HG03558 (cell line): ENCODE measurements around the gene TMEM18.
A peak's percentile ranks its signal among the peaks of the same experiment; 100 is the strongest.
"Not testable (repeated sequence)": the region's sequence is repeated elsewhere in the genome, so short reads cannot be mapped to it uniquely, and the experiment has no call there.

ENCODE experiments used
- ATAC-seq: cut with Tn5 transposase; IDR thresholded peaks from one replicate; pipeline ENCODE4 v1.9.1; 2021; ENCODE audit warnings: moderate number of reproducible peaks; ENCODE audit not compliant: unreplicated experiment; ENCODE audit errors: extremely low read depth

Gene TMEM18

DNA sequence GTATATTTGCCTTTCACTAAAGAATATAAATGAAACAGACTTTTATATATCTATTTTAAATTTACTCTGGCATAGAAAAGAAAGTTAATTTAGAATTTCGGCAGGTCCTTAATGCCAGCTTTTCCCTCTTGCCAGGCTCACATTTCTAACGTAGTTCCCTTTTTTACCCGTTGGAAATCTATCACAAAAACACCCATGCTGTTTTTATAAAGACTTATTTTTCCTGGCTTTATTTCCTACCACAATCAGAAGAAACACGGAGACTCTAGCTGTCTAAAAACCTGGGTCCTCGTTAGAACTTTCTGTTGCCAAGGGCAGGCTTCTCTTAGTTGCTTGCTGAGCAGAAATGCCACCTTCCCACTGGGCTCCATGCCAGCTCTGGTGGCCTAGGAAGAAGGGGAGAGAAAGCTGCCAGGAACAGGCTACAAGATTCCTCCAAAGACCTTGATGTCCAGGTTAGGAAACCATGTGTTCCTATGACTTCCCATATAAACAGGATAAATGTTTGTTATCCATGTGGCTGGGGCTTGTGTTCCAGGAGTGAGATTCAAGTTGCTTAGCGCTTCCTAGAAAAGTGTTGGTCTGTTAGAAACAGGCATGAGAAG, 17.8 kb upstream of the TMEM18 start:
- no peak for ATAC-seq

DNA sequence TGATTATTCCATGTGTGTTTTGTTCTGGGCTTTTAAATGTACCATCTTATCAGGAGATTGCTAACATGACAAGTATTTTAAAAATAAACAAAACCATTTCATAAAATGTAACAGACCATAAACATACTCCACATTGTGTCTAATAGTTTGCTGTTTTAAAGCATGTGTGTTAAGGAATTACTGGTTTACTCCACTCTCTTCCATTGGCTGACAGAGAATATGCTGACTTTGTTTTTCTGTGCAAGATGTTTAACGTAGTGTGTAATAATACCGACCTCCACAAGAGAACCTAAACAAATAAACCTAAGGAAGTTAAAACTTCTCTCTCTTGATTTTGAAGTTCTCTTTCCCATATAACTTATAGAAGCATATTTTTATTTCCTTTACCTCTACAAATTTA, 17.0 kb upstream of the TMEM18 start:
- no peak for ATAC-seq

DNA sequence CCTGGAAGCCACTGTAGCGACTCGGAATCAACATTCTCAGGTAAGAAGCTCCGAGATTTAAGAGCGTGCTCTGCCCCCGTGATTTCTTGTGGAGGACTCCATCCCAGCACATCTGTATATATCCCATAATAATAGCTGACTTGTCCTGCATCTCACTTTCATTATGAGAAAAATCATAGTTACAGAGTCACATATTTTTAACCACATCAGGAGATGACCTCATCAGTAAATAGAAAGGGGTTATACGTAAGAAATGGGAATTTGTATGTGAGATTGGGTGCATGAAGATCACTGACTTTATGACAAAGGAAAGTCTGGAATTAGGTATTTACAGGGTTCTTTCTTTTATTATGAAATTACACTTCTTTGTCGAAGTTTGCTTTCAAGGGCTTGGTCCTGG, 16.4 kb upstream of the TMEM18 start:
- no peak for ATAC-seq

DNA sequence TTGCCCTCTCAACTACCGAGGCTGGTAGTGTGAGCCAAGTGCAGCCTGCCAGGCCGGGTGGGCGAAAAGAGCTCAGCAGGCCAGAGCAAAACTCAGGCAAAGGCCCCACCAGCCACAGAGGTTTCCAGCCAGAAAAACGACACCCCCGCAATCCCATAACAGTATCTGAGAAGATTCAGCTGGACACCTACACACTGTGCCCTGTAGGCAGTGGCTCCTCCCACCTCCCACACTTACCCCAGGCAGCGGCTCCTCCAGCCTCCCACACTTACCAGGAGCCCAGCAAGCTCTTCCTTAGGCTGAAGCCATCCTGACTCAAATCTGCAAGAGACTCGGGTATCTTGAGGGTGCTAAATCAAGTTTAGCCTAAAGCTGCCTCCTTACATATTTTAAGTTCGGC, 15.6 kb upstream of the TMEM18 start:
- ATAC-seq = no peak

DNA sequence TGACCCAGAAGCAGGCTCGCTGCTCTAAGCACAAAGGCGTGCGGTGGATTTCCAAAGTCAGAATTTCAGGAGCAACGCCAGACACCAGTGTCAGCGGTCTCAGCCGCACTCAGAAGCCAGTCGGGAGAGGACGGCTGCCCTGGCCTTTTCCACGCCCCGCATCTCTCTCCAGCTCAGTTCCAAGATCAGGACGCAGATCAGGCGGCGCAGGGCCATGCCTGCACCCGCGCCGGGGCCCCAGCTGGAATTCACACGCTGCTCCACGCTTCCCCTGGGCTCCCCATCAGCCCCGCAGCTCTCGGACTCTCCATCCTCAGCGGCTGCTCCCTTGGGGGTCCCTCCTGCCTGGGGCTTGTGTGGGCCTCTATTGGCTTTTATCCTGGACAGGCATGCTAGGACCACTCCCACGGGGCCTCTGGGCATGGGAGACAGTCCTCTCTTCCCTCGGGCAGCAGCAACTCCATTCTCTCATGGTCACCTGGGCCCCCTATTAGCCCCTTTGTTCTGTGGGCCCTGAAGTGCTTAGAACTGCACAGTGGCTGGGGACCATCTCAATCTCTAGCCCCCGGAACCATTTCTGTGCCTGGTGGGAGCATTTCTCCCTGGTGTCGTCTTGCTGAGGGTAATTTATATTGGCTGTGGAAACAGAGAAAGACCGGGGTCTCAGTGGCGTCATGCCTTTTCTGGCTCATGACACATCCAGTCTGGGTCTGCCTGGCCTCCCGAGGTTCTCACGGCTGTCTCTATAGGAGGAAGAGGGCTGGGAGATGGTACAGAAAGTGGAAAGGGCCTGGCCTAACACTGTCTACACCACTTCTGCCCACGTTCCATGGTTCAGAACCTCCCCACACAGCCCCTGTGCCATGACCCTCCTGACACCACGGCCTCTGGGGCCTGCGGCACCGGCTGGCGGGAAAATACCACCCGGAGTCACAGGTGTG, 14.9 kb upstream of the TMEM18 start:
- ATAC-seq = no peak

DNA sequence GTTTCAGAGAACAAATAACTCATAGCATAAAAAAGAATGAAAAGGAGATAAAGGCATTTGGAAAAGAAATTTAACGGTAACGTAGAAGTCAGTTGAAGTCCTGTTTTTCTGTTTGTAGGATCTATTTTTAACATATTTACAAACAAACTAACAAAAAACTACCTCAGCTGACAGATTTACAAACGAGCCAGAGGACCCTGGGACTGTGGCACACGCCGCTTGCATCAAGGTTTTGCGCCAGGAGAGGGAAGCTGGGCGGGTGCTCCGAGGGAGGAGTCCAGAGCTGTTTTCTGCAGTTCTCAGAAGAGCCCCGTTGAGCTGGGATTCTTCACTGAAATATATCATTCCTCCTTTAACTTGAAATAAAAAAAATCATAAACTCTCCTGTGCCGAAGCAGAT, 13.6 kb upstream of the TMEM18 start:
- no peak for ATAC-seq

DNA sequence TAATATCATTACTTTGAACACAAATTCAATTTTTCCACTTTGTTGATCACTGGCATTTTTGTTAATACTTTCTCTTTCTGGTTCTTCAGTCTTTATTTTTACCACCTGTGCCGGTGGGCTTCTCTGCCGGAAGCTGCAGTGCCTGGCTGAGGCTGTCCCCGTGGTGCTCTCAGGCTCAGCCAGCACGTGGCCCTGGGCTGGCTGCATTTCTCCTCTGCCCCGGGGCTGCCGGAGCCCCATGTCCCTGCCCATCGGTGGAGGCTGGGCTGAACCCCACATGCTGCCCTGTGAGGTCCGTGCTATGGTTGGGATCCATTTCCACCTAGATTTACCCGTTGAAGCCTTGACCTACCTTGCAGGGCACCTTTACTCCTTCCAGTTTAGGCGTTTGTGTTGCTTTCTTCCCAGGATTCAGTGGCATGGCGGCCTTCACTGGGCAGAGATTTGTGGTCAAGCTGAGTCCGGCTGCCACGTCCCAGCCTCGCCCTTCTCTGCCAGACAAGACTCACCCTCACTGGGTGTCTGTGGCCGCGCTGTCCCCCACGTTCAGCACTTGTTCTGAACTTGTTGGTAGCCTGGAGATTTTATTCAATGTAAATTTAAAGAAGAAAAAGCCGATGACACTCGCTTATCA, 12.8 kb upstream of the TMEM18 start:
- no peak for ATAC-seq

DNA sequence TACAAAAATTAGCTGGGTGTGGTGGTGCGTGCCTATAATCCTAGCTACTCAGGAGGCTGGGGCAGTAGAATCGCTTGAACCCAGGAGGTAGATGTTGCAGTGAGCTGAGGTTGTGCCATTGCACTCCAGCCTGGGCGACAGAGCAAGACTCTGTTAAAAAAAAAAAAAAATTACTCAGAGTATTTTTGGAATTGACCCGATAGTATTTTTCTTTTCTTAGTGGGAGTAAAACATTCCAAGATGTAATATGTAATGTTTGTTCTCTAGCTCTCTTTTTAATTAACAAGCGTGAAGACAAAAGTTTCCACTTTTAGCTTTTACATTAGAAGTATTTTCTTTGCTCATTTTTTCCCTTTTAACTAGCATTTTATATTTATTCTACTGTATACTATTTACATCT, 12.0 kb upstream of the TMEM18 start:
- no peak for ATAC-seq

DNA sequence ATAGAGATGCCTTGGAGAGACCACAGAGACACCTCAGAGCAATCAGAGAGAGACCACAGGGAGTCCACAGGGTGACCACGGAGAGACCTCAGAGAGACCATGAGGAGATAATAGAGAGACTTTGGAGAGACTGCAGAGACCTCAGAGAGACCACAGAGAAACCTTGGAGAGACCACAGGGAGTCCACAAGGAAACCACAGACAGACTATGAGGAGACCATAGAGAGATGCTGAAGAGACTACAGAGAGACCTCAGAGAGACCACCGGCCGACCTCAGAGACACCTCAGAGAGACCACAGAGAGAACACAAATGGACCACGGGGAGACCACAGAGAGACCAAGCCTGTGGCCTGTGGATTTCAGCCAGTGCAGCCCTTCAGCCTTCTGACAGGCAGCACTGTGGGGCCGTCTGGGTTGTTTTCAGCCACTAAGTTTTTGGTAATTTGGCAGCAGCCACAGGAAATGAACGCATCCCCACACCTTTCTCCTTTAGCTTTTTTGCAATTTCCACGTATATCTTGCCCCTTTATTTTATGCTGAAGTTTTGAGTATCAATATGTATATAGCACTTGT, 11.4 kb upstream of the TMEM18 start:
- ATAC-seq = no peak

DNA sequence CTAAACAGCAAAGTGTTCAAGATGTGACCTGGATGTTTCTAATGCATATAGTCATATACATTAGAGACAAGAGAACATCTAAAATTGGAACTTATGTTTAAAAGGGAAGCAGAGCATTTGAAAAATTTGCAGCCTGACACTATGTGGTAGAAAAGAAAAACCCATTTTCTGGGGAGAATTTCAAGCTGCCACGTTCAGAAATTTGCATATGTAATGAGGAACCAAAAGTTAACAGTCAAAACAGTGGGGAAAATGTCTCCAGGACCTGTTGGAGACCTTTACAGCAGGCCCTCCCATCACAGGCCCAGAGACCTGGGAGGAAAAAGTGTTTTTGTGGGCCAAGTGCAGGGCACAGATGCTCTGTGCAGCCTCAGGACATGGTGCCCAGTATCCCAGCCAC, 8.2 kb upstream of the TMEM18 start:
- ATAC-seq = no peak

DNA sequence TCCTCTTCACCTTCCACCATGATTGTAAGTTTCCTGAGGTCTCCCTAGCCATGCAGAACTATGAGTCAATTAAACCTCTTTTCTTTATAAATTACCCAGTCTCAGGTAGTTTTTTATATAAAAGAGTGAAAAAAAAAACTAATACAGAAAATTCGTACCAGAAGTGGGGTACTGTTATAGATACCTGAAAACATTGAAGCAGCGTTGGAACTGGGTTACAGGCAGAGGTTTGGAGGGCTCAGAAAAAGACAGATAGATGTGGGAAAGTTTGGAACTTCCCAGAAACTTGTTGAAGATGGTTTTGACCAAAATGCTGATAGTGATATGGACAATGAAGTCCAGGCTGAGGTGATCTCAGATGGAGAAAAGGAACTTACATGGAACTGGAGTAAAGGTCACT, 7.7 kb upstream of the TMEM18 start:
- ATAC-seq = not testable (repeated sequence)

DNA sequence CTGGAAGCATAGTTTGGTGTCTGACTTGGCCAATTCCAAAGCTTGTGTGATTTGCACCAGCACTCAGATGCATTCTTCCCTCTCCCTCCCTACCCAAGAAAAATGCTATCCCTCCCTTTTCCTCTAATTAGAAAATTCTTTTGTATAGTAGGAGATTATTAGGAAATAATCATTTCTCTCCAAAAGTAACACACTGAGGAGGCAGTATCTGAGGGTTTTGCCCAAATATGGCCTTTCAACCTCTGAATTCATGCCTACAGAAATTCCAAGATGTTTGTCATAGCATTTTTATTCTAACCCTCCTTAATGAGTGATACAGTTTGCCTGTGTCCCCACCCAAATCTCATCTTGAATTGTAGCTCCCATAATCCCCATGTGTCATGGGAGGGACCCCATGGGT, 5.0 kb upstream of the TMEM18 start:
- no peak for ATAC-seq

DNA sequence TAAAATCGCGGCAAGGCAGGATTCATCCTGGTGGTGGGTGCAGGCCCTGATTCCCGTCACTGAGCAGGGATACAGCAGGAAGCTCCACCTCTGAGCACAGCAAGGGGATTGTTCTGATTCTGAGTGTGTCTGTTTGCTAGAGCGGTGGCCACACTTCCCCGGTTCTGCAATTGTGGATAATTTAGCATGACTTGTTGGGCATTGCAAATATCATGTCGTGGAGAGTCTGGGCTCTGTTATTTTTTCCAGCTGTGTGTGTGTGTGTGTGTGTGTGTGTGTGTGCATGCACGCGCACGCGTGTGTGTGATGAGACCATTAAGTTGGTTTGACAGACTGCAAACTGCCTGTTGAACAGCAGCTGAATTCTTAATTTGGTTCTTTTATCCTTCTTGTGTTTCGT, 4.1 kb upstream of the TMEM18 start:
- no peak for ATAC-seq

DNA sequence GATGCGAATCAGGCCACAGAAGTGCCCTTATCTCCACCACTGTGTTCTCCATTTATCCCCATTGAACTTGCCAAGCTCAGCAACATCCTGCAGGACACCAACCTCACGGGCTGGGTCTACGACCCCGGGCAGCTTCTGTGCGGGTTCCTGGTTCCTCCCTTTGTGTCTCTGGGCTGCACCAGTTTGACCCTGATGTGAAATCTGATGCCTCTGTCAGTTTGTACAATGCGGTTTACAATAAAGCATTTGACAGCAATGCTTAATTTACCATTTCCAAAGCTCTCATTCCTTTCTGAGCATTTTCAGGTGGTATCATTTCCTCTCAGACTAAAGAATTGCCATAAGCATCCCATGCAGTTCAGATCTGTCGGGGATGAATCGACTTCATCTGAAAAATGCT, 3.3 kb upstream of the TMEM18 start:
- no peak for ATAC-seq

DNA sequence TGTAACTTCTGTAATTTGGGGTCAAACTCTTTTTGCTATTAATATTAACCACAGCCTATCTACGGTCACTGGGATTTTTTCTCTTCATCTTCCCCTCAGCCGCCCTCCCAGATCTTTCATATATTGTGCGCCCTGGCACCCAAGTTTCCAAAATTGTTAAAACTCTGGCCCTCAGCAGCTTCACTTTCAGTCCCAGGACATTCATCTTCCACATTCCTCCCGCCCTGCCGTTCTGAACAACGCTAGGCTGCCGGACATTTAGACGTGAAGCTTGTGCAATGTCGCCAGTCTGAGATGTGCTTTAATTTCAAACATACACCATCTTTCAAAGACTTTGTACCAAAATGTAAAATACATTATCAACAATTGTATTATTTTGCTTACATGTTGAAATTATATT, 1.8 kb upstream of the TMEM18 start:
- ATAC-seq = no peak

DNA sequence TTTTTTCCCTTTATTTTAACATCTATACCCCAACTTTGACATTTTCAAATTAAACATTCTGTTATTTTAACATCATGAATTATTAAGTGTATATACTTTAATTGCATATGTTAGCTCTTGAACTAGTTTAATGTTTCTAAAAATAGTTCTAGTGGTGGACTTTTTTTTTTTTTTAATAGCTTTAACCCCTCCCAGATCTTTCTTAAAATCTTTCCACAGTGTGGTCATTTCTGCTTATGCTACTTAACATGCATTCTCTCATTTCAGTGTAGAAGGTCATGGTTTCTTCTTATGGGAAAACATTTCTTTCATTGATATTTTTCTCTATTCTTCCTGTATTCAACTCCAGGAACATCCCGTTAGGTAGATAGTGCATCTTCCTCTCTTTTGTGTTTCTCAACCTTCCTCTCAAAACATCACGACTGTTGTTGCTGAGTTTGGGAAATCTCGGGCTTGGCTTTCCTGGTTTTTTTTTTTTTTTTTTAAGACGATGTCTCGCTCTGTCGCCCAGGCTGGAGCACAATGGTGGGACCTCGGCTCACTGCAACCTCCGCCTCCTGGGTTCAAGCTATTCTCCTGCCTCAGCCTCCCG, 849 bp upstream of the TMEM18 start:
- no peak for ATAC-seq

DNA sequence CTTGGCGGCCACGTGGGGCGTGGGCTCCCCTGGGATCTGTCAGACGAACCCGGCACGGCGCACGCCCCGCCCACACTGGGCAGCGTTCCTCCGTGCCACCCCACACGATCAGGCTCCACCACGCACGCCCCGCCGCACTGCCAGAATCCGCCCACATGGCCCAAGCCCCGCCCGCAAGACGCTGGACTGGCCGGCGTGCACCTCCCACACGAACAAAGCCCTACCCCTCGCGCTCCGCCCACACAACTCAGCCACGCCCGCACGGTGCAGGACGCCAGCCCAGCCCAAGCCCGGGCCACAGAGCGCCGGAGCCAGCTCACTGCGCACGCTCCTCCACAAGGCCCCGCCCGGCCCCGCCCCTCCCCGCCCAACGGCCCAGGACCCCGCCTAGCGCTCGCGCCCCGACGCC, 555 bp downstream of the TMEM18 start:
- ATAC-seq = peak; percentile 69

DNA sequence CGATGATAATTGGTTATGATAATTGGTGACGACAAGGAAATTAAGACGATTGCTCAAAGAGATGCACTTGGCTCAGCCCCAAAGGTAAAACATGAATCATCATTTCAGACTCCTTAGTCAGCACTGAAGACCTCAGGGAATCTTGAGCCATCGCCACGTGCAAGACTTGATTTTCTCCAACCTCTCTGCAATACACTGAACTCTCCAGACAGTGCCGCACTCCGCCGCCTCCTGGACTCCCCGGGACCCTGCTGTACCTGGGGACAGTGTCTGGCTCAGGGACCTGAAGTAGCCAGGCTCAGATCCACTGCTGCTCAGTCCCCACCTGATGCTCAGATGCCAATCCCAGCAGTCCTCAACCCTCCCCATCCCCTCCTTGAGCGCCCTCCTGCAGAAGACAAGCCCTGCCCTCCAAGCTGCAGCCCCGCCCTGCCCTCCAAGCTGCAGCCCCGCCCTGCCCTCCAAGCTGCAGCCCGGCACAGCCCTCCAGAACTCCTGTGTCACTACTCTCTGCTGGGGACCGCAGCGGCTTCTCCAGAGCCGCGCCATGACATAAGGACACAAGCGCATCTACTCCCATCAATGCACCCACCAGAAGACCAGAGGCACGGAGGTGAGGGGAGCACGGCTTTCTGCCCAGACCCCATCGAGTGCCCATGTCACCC, 1.1 kb downstream of the TMEM18 start:
- peak; percentile 10 for ATAC-seq

DNA sequence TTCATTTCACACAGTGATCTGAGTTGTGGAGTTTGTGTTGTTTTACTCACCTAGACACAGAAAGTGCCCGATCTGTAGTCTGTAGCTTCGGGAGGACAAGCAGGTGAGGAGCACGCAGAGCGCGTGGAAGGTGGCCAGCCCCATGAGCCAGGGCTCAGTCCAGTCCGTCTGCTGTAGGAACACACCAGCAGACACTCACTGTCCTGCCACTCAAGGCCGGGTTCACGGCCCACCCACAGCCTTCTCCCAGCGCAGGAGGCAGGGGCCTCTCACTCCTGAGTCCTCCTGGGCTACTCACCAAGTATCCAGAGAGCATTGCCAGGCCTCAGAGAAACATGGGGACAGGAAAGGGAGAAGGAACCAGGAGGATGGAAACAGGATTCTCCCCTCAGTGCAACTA, 1.7 kb downstream of the TMEM18 start:
- ATAC-seq = no peak

DNA sequence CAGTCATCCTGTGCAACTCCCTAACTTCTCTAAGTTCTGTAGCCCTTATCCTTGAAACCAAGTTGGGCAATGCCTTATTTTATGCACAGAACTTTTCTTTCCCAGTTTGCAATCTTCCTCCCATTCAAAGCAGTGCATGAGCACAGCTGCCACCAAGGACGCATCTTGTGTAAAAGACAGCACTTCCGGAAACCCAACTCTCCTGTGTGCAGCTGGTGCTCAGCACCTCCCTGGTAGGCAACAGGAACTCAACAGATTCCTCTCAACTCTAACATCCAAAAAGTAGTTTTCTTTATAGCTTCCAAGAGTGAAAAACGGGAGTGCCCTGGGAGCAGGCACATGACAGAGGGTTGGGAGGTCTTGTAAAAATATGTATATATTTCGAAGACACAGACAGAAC, 2.2 kb downstream of the TMEM18 start:
- no peak for ATAC-seq
